HepG2 (cell line): ENCODE data around the gene AGAP1. TPM values are rescaled to one million over a fixed set of nuclear protein-coding genes. Genes with fewer than 3 reads are reported as not detected.

Source experiments
- AFF4 ChIP-seq: sonication (generic); formaldehyde crosslinking; IDR thresholded peaks from 2 replicates; pipeline ENCODE4 v1.4.0; 2020; ENCODE audit warnings: missing genetic modification reagents
- AKNA ChIP-seq: sonication (generic); formaldehyde crosslinking; IDR thresholded peaks from 2 replicates; pipeline ENCODE4 v1.4.0; 2020; ENCODE audit warnings: missing genetic modification reagents, borderline replicate concordance
- ARNT2 ChIP-seq: sonication (generic); formaldehyde crosslinking; IDR thresholded peaks from 2 replicates; pipeline ENCODE4 v1.8.0; 2022; ENCODE audit warnings: mild to moderate bottlenecking, low read depth, missing genetic modification reagents, moderate library complexity
- BHLHE40 ChIP-seq: IDR thresholded peaks from 2 replicates; pipeline ENCODE4 v1.6.1; 2011; ENCODE audit warnings: low read length, improper control_type of control experiment
- CBX5 ChIP-seq: sonication (generic); formaldehyde crosslinking; IDR thresholded peaks from 2 replicates; pipeline ENCODE4 v1.4.0; 2020; ENCODE audit warnings: missing genetic modification reagents, borderline replicate concordance
- ETV5 ChIP-seq: IDR thresholded peaks from 2 replicates; pipeline ENCODE4 v1.6.1; 2018; ENCODE audit warnings: missing biosample characterization, missing genetic modification reagents, inconsistent platforms, borderline replicate concordance
- JARID2 ChIP-seq: sonication (generic); formaldehyde crosslinking; IDR thresholded peaks from 2 replicates; pipeline ENCODE4 v1.8.1; 2023; ENCODE audit warnings: missing genetic modification reagents, inconsistent platforms; ENCODE audit not compliant: insufficient replicate concordance
- NFIB ChIP-seq: sonication (generic); formaldehyde crosslinking; IDR thresholded peaks from 2 replicates; pipeline ENCODE4 v1.9.0; 2021; ENCODE audit warnings: missing genetic modification reagents, mild to moderate bottlenecking, borderline replicate concordance
- SNAPC5 ChIP-seq: sonication (generic); formaldehyde crosslinking; IDR thresholded peaks from 2 replicates; pipeline ENCODE4 v1.8.1; 2023; ENCODE audit warnings: mild to moderate bottlenecking, missing genetic modification reagents, borderline replicate concordance
- SOX5 ChIP-seq: IDR thresholded peaks from 2 replicates; pipeline ENCODE4 v1.6.1; 2016; ENCODE audit warnings: borderline replicate concordance
- SRF ChIP-seq: IDR thresholded peaks from 2 replicates; pipeline ENCODE4 v1.6.1; 2011; ENCODE audit warnings: mild to moderate bottlenecking, low read depth, low read length, moderate library complexity
- TIGD3 ChIP-seq: sonication (generic); formaldehyde crosslinking; IDR thresholded peaks from 2 replicates; pipeline ENCODE4 v1.5.1; 2020; ENCODE audit warnings: mild to moderate bottlenecking, missing genetic modification reagents, borderline replicate concordance
- ZNF24 ChIP-seq: fragments of 450-650 bp; IDR thresholded peaks from 2 replicates; pipeline ENCODE4 v1.6.1; 2017; ENCODE audit warnings: antibody characterized with exemption, mild to moderate bottlenecking
- ZNF629 ChIP-seq: sonication (generic); formaldehyde crosslinking; conservative IDR thresholded peaks from 2 replicates; pipeline ENCODE4 v1.5.0; 2020; ENCODE audit warnings: missing genetic modification reagents
- ZNF747 ChIP-seq: sonication (generic); formaldehyde crosslinking; IDR thresholded peaks from 2 replicates; pipeline ENCODE4 v1.8.1; 2023; ENCODE audit warnings: missing genetic modification reagents, mild to moderate bottlenecking, borderline replicate concordance
- ZXDC ChIP-seq: sonication (generic); formaldehyde crosslinking; IDR thresholded peaks from 2 replicates; pipeline ENCODE4 v1.5.0; 2020; ENCODE audit warnings: mild to moderate bottlenecking, missing genetic modification reagents
- polyA plus RNA-seq, 8 experiments: library from polyadenylated mRNA; depleted of rRNA in 3 of 8; stranded (reverse) in 7 of 8; unstranded in 1 of 8; fragments of >200 nt; fragmentation: Illumina TruSeq in 4 of 8; extraction: Trizol in 4 of 8; gene quantifications; 2 replicates each; pipeline versions ENCODE4 v1.2.1 to v1.2.3, GENCODE V29; 2011 to 2016; ENCODE audit warnings: low read depth in 4 of 8, missing spikeins in 1 of 8, mixed read lengths in 1 of 8; ENCODE audit not compliant: insufficient read depth in 1 of 8
- total RNA-seq, 5 experiments: library from RNA; depleted of rRNA; stranded (reverse); fragments of >200 nt; fragmentation: Illumina TruSeq; extraction: Trizol; gene quantifications; 2 replicates each; pipeline ENCODE4 v1.2.3, GENCODE V29; 2016; ENCODE audit warnings: low read depth in 1 of 5

Gene AGAP1
- total and polyA plus RNA-seq, 2 of the 13 experiments (the other 11 are each of a cell fraction or from before 2014, with no cell fraction given) = 21.2 to 32.7 TPM

- TF ChIP-seq AKNA (no peak), SOX5 (peak; percentile 49; the same call in 1 of the 2 replicates), ZNF747 (no peak), ZNF629 (CRISPR knock-in tag) (no peak), ZNF24 (no peak), CBX5 (peak; percentile 58; the same call in 1 of the 2 replicates), SRF (no peak), BHLHE40 (no peak), SNAPC5 (no peak), AFF4 (no peak), ETV5 (CRISPR knock-in tag) (peak; percentile 80; the same call in 1 of the 2 replicates), JARID2 (no peak), NFIB (CRISPR knock-in tag) (no peak), ARNT2 (no peak), ZXDC (CRISPR knock-in tag) (peak; percentile 53; the same call in 1 of the 2 replicates), TIGD3 (CRISPR knock-in tag) (no peak)
These were observed 612.2 kb downstream of the AGAP1 start (continued) for GRCh38 chr2:236105955-236106607.
